HL-60 (cell line): ENCODE data around the gene PLPPR1.

Experiments used
- CTCF ChIP-seq: IDR thresholded peaks from one replicate; pipeline ENCODE4 v1.5.1; 2011; ENCODE audit warnings: low read length, control low read depth, inconsistent platforms; ENCODE audit not compliant: insufficient read depth
- GABPA ChIP-seq: IDR thresholded peaks from 2 replicates; pipeline ENCODE4 v1.6.1; 2012; ENCODE audit warnings: low read depth
- POLR2AphosphoS5 ChIP-seq: IDR thresholded peaks from 2 replicates; pipeline ENCODE4 v1.6.1; 2012; ENCODE audit warnings: low read depth

- TF ChIP-seq POLR2AphosphoS5 (no peak), CTCF (no peak), GABPA (no peak)
Observed at GRCh38 chr9:101167490-101168134, 139.1 kb downstream of the PLPPR1 start.
